Colonic mucosa (tissue), 4 donors: Measurements from ENCODE around the gene LHFPL6. TPM values are rescaled to one million over a fixed set of nuclear protein-coding genes. Genes with fewer than 3 reads are reported as not detected.

ENCODE experiments used
- DNase-seq: peaks from one replicate; pipeline ENCODE4 v3.0.0-alpha.2; 2020
- H3K27ac ChIP-seq: fragments of 200-600 bp; one replicate; pipeline ENCODE4 v1.8.0; 2021
- H3K27me3 ChIP-seq: fragments of 200-600 bp; one replicate; pipeline ENCODE4 v1.8.0; 2021
- H3K36me3 ChIP-seq: fragments of 200-600 bp; one replicate; pipeline ENCODE4 v1.8.0; 2021
- H3K4me1 ChIP-seq: fragments of 200-600 bp; one replicate; pipeline ENCODE4 v1.8.0; 2021; ENCODE audit warnings: mild to moderate bottlenecking
- H3K4me3 ChIP-seq: fragments of 200-600 bp; one replicate; pipeline ENCODE4 v1.8.0; 2021
- H3K9ac ChIP-seq, 2 donors: one replicate each; pipeline ENCODE4 v1.7.0; 2013; ENCODE audit warnings: control low read depth in 2 of 2, low read depth in 2 of 2, low read length in 2 of 2
- H3K9me3 ChIP-seq: fragments of 200-600 bp; one replicate; pipeline ENCODE4 v1.8.0; 2021
- intact Hi-C: fragments of 100-400 bp; cut with DNase I; formaldehyde crosslinking; loops from one replicate; pipeline ENCODE4 v1.14.1; 2022
- total RNA-seq, 2 donors: library from RNA; stranded (reverse); fragmentation: NEBNext Ultra II Directional in 1 of 2; extraction: Animal tissue kit (Norgen Biotek cat#: 25700) in 1 of 2; gene quantifications; one replicate each; pipeline ENCODE4 v1.2.1, GENCODE V29; 2021
- TF ChIP-seq, protein P1 (sequence below): fragments of 200-600 bp; IDR thresholded peaks from one replicate; pipeline ENCODE4 v1.8.0; 2022; ENCODE audit warnings: antibody characterized with exemption, mild to moderate bottlenecking
- donor health status: healthy.
- donor health status: DM: no; HTN: no; CAD: no.
- donor health status: DM: no; HTN: no; CAD: no.

Gene LHFPL6
- total RNA-seq, 2 donors from 2014 or later = 4.3 to 10.1 TPM

DNA sequence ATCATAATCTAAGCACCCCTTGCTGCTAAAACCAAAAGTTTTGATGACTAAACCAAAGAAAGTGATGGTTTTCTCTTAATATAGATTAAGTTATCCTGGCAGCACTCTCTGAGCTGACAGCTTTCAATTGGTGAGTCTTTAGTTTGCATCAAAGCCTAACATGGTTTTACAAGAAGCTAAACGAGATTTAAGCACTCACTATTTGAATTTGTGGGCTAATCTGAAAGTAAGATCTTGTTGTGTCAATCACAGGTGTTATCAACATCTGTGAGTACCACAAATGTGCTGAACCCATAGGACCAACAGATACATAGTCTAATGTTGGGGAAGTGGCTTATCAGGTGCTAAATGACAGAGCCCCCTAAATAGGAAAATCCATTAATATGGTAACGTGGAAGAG is 223.9 kb downstream of the LHFPL6 start:
- Histone ChIP-seq H3K27me3 (no peaks in the 10 kb centered on the region), H3K4me3 (no peak overlapping the region), H3K36me3 (no peaks in the 10 kb centered on the region), H3K27ac (no peak overlapping the region), H3K4me1 (no peaks in the 10 kb centered on the region), H3K9ac (no peak overlapping the region), H3K9me3 (no peaks in the 10 kb centered on the region)
- DNase-seq = no peak
- TF ChIP-seq, protein P1, sequence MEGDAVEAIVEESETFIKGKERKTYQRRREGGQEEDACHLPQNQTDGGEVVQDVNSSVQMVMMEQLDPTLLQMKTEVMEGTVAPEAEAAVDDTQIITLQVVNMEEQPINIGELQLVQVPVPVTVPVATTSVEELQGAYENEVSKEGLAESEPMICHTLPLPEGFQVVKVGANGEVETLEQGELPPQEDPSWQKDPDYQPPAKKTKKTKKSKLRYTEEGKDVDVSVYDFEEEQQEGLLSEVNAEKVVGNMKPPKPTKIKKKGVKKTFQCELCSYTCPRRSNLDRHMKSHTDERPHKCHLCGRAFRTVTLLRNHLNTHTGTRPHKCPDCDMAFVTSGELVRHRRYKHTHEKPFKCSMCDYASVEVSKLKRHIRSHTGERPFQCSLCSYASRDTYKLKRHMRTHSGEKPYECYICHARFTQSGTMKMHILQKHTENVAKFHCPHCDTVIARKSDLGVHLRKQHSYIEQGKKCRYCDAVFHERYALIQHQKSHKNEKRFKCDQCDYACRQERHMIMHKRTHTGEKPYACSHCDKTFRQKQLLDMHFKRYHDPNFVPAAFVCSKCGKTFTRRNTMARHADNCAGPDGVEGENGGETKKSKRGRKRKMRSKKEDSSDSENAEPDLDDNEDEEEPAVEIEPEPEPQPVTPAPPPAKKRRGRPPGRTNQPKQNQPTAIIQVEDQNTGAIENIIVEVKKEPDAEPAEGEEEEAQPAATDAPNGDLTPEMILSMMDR = no peak
- intact Hi-C loops = no loop called here

DNA sequence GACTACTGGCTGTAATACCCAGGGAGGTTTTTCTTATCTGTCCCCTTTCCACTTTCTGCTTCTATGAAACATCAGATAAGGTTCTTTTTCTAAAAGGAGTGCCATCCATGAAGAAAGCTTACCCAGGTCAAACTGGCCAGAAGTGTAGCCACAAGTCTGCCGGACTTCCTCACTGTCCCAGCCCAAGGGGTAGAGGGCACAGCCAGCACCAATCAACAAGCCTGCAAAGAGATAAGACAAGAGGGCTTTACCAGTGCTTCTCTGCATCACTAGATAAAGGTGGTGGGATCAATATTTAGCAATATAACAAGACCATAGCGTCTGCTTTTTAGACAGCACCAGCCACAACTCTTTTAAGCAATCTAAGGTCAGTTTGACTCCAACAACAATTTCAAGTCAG is 224.7 kb downstream of the LHFPL6 start:
- TF ChIP-seq, protein P1 = no peak
- no peaks in the 10 kb centered on the region for H3K9me3 ChIP-seq
- no peak overlapping the region for H3K27ac ChIP-seq
- H3K27me3 ChIP-seq = no peaks in the 10 kb centered on the region
- no peaks in the 10 kb centered on the region for H3K4me1 ChIP-seq
- no peak overlapping the region for H3K4me3 ChIP-seq
- H3K9ac ChIP-seq = no peak overlapping the region
- intact Hi-C loops = no loop called here
- DNase-seq = no peak
- no peaks in the 10 kb centered on the region for H3K36me3 ChIP-seq

DNA sequence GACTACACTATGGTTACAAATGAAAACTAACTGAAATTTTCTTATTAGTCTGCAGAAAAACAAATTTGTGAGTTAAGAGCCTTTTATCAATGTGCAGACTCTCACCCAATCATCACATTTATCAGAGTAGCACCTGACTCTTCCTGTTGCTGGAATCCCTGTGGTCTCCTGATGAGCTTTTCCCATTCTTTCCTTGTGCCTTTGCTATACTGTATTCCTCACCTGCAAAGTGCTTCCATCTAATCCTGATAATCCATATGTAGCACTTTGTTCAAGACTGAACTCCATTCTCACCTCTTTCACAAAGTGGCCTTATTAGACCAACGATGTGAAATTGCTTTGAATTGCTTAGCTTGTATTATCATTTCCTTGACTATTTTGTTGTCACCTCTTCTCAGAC is 225.3 kb downstream of the LHFPL6 start:
- Histone ChIP-seq H3K27me3 (no peaks in the 10 kb centered on the region), H3K36me3 (no peaks in the 10 kb centered on the region), H3K4me1 (no peaks in the 10 kb centered on the region), H3K27ac (no peak overlapping the region), H3K4me3 (no peak overlapping the region), H3K9me3 (no peaks in the 10 kb centered on the region), H3K9ac (no peak overlapping the region)
- intact Hi-C loops = no loop called here
- DNase-seq = no peak
- TF ChIP-seq, protein P1 = no peak

DNA sequence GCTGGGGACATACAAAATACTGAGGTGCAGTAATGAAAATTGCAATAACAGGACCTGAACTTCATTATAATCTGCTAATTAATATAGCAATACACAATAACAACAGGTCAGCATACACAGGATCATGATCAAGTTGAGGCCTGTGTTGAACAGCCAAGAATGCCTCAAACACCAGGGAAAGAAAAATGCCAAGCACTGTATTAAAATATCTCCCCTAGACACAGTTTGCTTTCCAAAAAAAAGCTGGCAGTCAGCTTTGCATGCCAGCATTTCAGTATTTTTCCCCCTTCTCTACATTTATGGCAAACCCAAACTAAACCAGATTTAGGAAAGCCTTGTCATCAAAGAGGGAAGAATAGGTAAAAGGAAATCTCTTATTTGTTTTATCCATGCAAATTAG is 226.9 kb downstream of the LHFPL6 start:
- DNase-seq = no peak
- no peaks in the 10 kb centered on the region for H3K27me3 ChIP-seq
- H3K9me3 ChIP-seq = no peaks in the 10 kb centered on the region
- no peak overlapping the region for H3K9ac ChIP-seq
- intact Hi-C loops = no loop called here
- no peaks in the 10 kb centered on the region for H3K36me3 ChIP-seq
- H3K4me3 ChIP-seq = no peak overlapping the region
- no peak overlapping the region for H3K27ac ChIP-seq
- TF ChIP-seq, protein P1 = no peak
- H3K4me1 ChIP-seq = no peaks in the 10 kb centered on the region

DNA sequence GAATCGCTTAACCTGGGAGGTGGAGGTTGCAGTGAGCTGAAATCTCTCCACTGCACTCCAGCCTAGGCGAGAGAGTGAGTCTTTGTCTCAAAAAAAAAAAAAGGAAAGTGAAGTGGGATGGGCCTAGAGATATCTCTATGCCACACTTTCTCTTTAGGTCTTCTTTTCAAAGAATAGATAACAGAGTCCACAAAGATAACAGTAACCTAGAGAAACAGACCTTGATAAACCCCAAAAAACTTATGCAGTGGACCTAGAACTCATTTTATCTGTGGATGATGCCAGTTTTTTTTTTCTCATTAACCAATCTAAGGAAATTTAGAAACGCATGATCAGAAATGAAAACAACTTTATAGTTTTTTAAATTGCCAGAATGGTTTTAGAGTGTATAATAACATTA is 227.4 kb downstream of the LHFPL6 start:
- intact Hi-C loops = no loop called here
- H3K4me3 ChIP-seq = no peak overlapping the region
- no peaks in the 10 kb centered on the region for H3K36me3 ChIP-seq
- H3K9me3 ChIP-seq = no peaks in the 10 kb centered on the region
- no peaks in the 10 kb centered on the region for H3K27me3 ChIP-seq
- H3K9ac ChIP-seq = no peak overlapping the region
- no peak for DNase-seq
- H3K4me1 ChIP-seq = no peaks in the 10 kb centered on the region
- H3K27ac ChIP-seq = no peak overlapping the region
- TF ChIP-seq, protein P1 = no peak

DNA sequence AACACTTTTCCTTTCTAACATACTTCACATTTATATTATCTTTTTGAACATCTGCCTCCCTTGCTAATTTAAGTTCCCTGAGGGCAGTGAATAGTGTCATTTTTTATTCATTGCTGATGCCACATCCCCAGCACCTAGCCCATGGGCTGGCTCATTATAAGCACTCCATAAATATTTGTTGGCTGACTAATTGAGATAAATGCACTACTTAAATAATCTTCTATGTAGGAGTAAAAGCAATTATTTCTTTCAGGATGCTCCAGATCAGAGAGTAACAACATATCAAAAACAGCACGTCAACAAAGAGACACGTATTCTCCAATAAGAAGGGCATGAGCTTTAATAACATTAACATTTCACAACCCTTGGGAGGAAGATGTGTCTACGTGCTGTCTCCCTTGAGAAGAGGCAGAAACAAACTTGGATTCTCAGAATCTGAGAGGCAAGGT is 228.2 kb downstream of the LHFPL6 start:
- DNase-seq = no peak
- no peaks in the 10 kb centered on the region for H3K36me3 ChIP-seq
- TF ChIP-seq, protein P1 = no peak
- no peaks in the 10 kb centered on the region for H3K4me1 ChIP-seq
- no peaks in the 10 kb centered on the region for H3K27me3 ChIP-seq
- no peak overlapping the region for H3K27ac ChIP-seq
- intact Hi-C loops = no loop called here
- H3K9me3 ChIP-seq = no peaks in the 10 kb centered on the region
- no peak overlapping the region for H3K4me3 ChIP-seq
- no peak overlapping the region for H3K9ac ChIP-seq
